SK-MEL-5 (cell line): ENCODE results near the gene GJD3. TPM values are rescaled to one million over a fixed set of nuclear protein-coding genes. Genes with fewer than 3 reads are reported as not detected.

Experiments
- small RNA-seq, 2 experiments: library from RNA; depleted of rRNA; stranded (forward); fragments of <200 nt; gene quantifications; one replicate each; pipeline ENCODE3, GENCODE V24; 2014
- total RNA-seq: library from RNA; depleted of rRNA; stranded (reverse); fragments of >200 nt; shearing (Covaris generic); gene quantifications from 2 replicates; pipeline ENCODE4 v1.2.3, GENCODE V29; 2014; rRNA removed

The GJD3 gene
- total RNA-seq, 1 experiment from 2014 or later, result not detected

Small RNA genes lying within 50 kb of the gene (small RNA-seq; reads per million reads assigned to genes)
- 0 reads per million in 2 experiments for gene RF00019
- gene RNA5SP441, result 0 reads per million in 2 experiments

Other genes with a start within 250 kb of the GJD3 start
- 43.3 and 48.9 TPM in 2 replicates for gene MSL1, start 242.8 kb downstream of the GJD3 start, total RNA-seq
- gene CASC3, start 224.2 kb downstream of the GJD3 start, total RNA-seq, result 26.4 and 32.0 TPM in 2 replicates
- gene RAPGEFL1, start 187.3 kb downstream of the GJD3 start, total RNA-seq, result 1.9 and 2.4 TPM in 2 replicates
- gene WIPF2, start 145.4 kb downstream of the GJD3 start, total RNA-seq, result 5.1 and 5.7 TPM in 2 replicates
- gene CDC6, start 76.9 kb downstream of the GJD3 start, total RNA-seq, result 54.7 TPM in 2 replicates
- 7.6 and 9.0 TPM in 2 replicates for gene RARA, start 55.6 kb downstream of the GJD3 start, total RNA-seq
- 114 and 117 TPM in 2 replicates for gene TOP2A, start 53.2 kb upstream of the GJD3 start, total RNA-seq
- 24.5 and 25.0 TPM in 2 replicates for gene IGFBP4, start 78.7 kb upstream of the GJD3 start, total RNA-seq
- gene TNS4, start 136.9 kb upstream of the GJD3 start, total RNA-seq, result not detected in 2 replicates
- gene CCR7, start 200.7 kb upstream of the GJD3 start, total RNA-seq, result not detected in 2 replicates